GM23338 (cell line): ENCODE results near the gene OS9. TPM values are rescaled to one million over a fixed set of nuclear protein-coding genes. Genes with fewer than 3 reads are reported as not detected.

ENCODE experiments used
- ATAC-seq: fragments of 200-7000 bp; cut with Tn5 transposase; 3 replicates; pipeline ENCODE4 v1.9.1; 2020
- DNase-seq: peaks from one replicate; pipeline ENCODE4 v3.0.0-alpha.2; 2015; ENCODE audit warnings: low spot score
- H2AFZ ChIP-seq: fragments of 200-600 bp; sonication (generic); 2 replicates; pipeline ENCODE4 v1.8.0; 2016; ENCODE audit warnings: antibody characterized with exemption, mild to moderate bottlenecking, moderate library complexity
- H3F3A ChIP-seq: fragments of 200-600 bp; sonication (generic); replicated peaks from 2 replicates; pipeline ENCODE4 v1.8.0; 2017; ENCODE audit warnings: antibody characterized with exemption, mixed run types, low read depth
- H3K27ac ChIP-seq: fragments of 200-600 bp; sonication (generic); 2 replicates; pipeline ENCODE4 v1.6.1; 2016; ENCODE audit warnings: low read depth
- H3K27me3 ChIP-seq: fragments of 200-600 bp; sonication (generic); 2 replicates; pipeline ENCODE4 v1.8.0; 2016; ENCODE audit warnings: mild to moderate bottlenecking, mixed run types, moderate library complexity; ENCODE audit not compliant: insufficient read depth
- H3K36me3 ChIP-seq: fragments of 200-600 bp; sonication (generic); 2 replicates; pipeline ENCODE4 v1.8.0; 2016; ENCODE audit warnings: mild to moderate bottlenecking; ENCODE audit not compliant: insufficient read depth
- H3K4me1 ChIP-seq: fragments of 200-600 bp; sonication (generic); 2 replicates; pipeline ENCODE4 v1.8.0; 2016; ENCODE audit warnings: mild to moderate bottlenecking, moderate library complexity; ENCODE audit not compliant: insufficient read depth
- H3K4me2 ChIP-seq: fragments of 200-600 bp; sonication (generic); 2 replicates; pipeline ENCODE4 v1.7.1; 2017; ENCODE audit warnings: mixed run types
- H3K4me3 ChIP-seq: fragments of 200-600 bp; sonication (generic); 2 replicates; pipeline ENCODE4 v1.6.1; 2016; ENCODE audit warnings: mixed run types
- H3K79me2 ChIP-seq: fragments of 200-600 bp; sonication (generic); replicated peaks from 2 replicates; pipeline ENCODE4 v1.8.0; 2017; ENCODE audit warnings: mild to moderate bottlenecking; ENCODE audit not compliant: insufficient read depth
- H3K9me2 ChIP-seq: fragments of 200-600 bp; sonication (generic); 2 replicates; pipeline ENCODE4 v1.8.0; 2017; ENCODE audit not compliant: insufficient read depth
- H4K20me1 ChIP-seq: fragments of 200-600 bp; sonication (generic); replicated peaks from 2 replicates; pipeline ENCODE4 v1.8.0; 2017; ENCODE audit warnings: mild to moderate bottlenecking; ENCODE audit not compliant: insufficient read depth
- H3K27ac Mint-ChIP-seq: 2 replicates; pipeline ENCODE4 v1.8.0; 2020; ENCODE audit warnings: inconsistent platforms, mild to moderate bottlenecking, moderate library complexity, mixed read lengths
- H3K27me3 Mint-ChIP-seq: 3 replicates; pipeline ENCODE4 v1.8.0; 2022; ENCODE audit warnings: low read depth, mild to moderate bottlenecking, moderate library complexity, mixed read lengths, inconsistent platforms; ENCODE audit not compliant: insufficient read depth, poor library complexity
- H3K36me3 Mint-ChIP-seq: 3 replicates; pipeline ENCODE4 v1.8.0; 2021; ENCODE audit warnings: low read depth, mild to moderate bottlenecking, inconsistent platforms, moderate library complexity, mixed read lengths
- H3K4me1 Mint-ChIP-seq: 3 replicates; pipeline ENCODE4 v1.8.0; 2020; ENCODE audit warnings: mild to moderate bottlenecking, inconsistent platforms, mixed read lengths
- H3K4me3 Mint-ChIP-seq: 3 replicates; pipeline ENCODE4 v1.8.0; 2021; ENCODE audit warnings: moderate library complexity, mild to moderate bottlenecking, inconsistent platforms, mixed read lengths
- H3K9me3 Mint-ChIP-seq: 3 replicates; pipeline ENCODE4 v1.8.0; 2020; ENCODE audit warnings: moderate library complexity, mild to moderate bottlenecking, inconsistent platforms, mixed read lengths
- CTCF ChIP-seq, 2 experiments: fragments of 200-600 bp in 1 of 2; sonication (generic) in 1 of 2; conservative IDR thresholded peaks; 2 replicates each; pipeline versions ENCODE4 v1.5.1 to v1.6.1; 2016 to 2017; ENCODE audit warnings: antibody characterized with exemption in 2 of 2, low read depth in 2 of 2, mild to moderate bottlenecking in 2 of 2, moderate library complexity in 1 of 2
- EZH2 ChIP-seq: fragments of 200-600 bp; sonication (generic); IDR thresholded peaks from one replicate; pipeline ENCODE4 v1.8.0; 2017; ENCODE audit warnings: antibody characterized with exemption, mild to moderate bottlenecking, low read depth; ENCODE audit not compliant: unreplicated experiment
- EZH2phosphoT487 ChIP-seq: fragments of 200-600 bp; sonication (generic); IDR thresholded peaks from one replicate; pipeline ENCODE4 v1.8.1; 2018; ENCODE audit warnings: antibody characterized with exemption; ENCODE audit not compliant: unreplicated experiment
- JUNB ChIP-seq: IDR thresholded peaks from one replicate; pipeline ENCODE4 v1.6.1; 2016; ENCODE audit warnings: antibody characterized with exemption; ENCODE audit not compliant: unreplicated experiment
- POLR2AphosphoS5 ChIP-seq: IDR thresholded peaks from 2 replicates; pipeline ENCODE4 v1.6.1; 2016; ENCODE audit warnings: antibody characterized with exemption, low read depth
- REST ChIP-seq: IDR thresholded peaks from one replicate; pipeline ENCODE4 v1.6.1; 2018; ENCODE audit warnings: antibody characterized with exemption; ENCODE audit not compliant: unreplicated experiment
- STAT1 ChIP-seq: IDR thresholded peaks from one replicate; pipeline ENCODE4 v1.6.1; 2016; ENCODE audit warnings: antibody characterized with exemption; ENCODE audit not compliant: unreplicated experiment
- ZNF462 ChIP-seq: fragments of 250-450 bp; sonication (Bioruptor Pico); IDR thresholded peaks from 2 replicates; pipeline ENCODE4 v1.5.0; 2020; ENCODE audit warnings: mild to moderate bottlenecking, moderate library complexity
- polyA plus RNA-seq: library from polyadenylated mRNA; unstranded; fragments of >200 nt; fragmentation: Nextera tagmentation; extraction: Ambion mirVana; gene quantifications from 2 replicates; pipeline ENCODE4 v1.2.1, GENCODE V29; 2016
- total RNA-seq: library from RNA; depleted of rRNA; stranded (reverse); fragments of >200 nt; shearing (Covaris generic); gene quantifications from 2 replicates; pipeline ENCODE4 v1.2.3, GENCODE V29; 2014

Gene OS9
- total and polyA plus RNA-seq, 2 experiments from 2014 or later, result 27.5 to 79.7 TPM

- ATAC-seq, result no peak
- H3K4me3 ChIP-seq, result peak overlapping the region; percentile 83
- no peaks in the 10 kb centered on the region for H3K9me2 ChIP-seq
- H3F3A ChIP-seq, result peaks cover 11% of the 10 kb centered on the region
- Mint-ChIP-seq H3K4me3 (peak overlapping the region; percentile 68), H3K27me3 (peaks cover 57% of the 10 kb centered on the region), H3K27ac (no peak overlapping the region; the same call in 1 of the 2 replicates), H3K36me3 (peaks cover 12% of the 10 kb centered on the region), H3K9me3 (no peaks in the 10 kb centered on the region), H3K4me1 (peaks cover 36% of the 10 kb centered on the region)
- TF ChIP-seq EZH2, result peak; percentile 19
- TF ChIP-seq POLR2AphosphoS5, result no peak
- no peak for TF ChIP-seq REST
- no peak for TF ChIP-seq STAT1
- TF ChIP-seq CTCF (conservative IDR thresholded peaks at IDR 0.05; ENCODE audit: low read depth in 2 of 2), result no peak
- no peak for TF ChIP-seq EZH2phosphoT487
- TF ChIP-seq JUNB, result no peak
- no peak for TF ChIP-seq ZNF462 (CRISPR knock-in tag)
- H3K4me2 ChIP-seq, result peak overlapping the region; percentile 97
- H3K27me3 ChIP-seq, result peaks cover 83% of the 10 kb centered on the region
- H3K36me3 ChIP-seq, result no peaks in the 10 kb centered on the region; the same call in 1 of the 2 replicates
- DNase-seq, result no peak
- H2AFZ ChIP-seq, result peak overlapping the region; percentile 95
- H4K20me1 ChIP-seq, result no peaks in the 10 kb centered on the region
- H3K27ac ChIP-seq, result no peak overlapping the region
- peaks cover 21% of the 10 kb centered on the region; the same call in 1 of the 2 replicates for H3K4me1 ChIP-seq
- H3K79me2 ChIP-seq, result no peaks in the 10 kb centered on the region
Measured at GRCh38 chr12:57763881-57764661, 70.1 kb downstream of the OS9 start.
